ENCODE data around the gene NMT1. TPM values are rescaled to one million over a fixed set of nuclear protein-coding genes. Genes with fewer than 3 reads are reported as not detected.

The NMT1 gene
- total RNA-seq, 2 experiments from 2014 or later: 136 to 148 TPM

DNA sequence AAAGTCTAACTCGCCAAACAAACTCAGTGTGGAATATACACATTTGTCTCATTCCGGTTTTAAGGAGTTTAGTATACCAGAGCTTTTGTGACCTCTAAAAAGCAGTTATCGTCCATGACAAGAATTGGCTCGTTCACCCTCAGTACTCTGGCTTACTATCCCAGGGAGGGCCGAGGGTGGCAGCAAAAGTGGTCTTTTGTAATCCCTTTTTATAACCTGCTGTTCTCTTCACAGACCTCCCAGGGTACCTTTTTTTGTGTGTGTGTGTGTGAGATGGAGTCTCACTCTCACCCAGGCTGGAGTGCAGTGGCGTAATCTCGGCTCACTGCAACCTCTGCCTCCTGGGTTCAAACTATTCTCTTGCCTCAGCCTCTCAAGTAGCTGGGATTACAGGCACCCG is 8.9 kb downstream of the NMT1 start:
- H3K27me3 Mint-ChIP-seq: no peaks in the 10 kb centered on the region
- H3K9me3 Mint-ChIP-seq (ENCODE audit: low read depth): no peaks in the 10 kb centered on the region
- CTCF ChIA-PET: interaction anchor here (2.9 kb wide), 1 partner anchor 29 kb away, joined by 13 read pairs; no protein-coding TSS in a partner anchor
- no peak for DNase-seq
- peaks cover 37% of the 10 kb centered on the region for H3K36me3 Mint-ChIP-seq
- ATAC-seq: no peak
- H3K4me3 Mint-ChIP-seq: no peak overlapping the region
- no peak overlapping the region for H3K27ac Mint-ChIP-seq
- peaks cover 7% of the 10 kb centered on the region for H3K4me1 Mint-ChIP-seq

- CTCF ChIA-PET: interaction anchor here (2.9 kb wide), 1 partner anchor 28 kb away, joined by 13 read pairs; no protein-coding TSS in a partner anchor
- no peaks in the 10 kb centered on the region for H3K27me3 Mint-ChIP-seq
- H3K4me1 Mint-ChIP-seq: peaks cover 7% of the 10 kb centered on the region
- no peak for DNase-seq
- H3K27ac Mint-ChIP-seq: no peak overlapping the region
- ATAC-seq: no peak
- no peaks in the 10 kb centered on the region for H3K9me3 Mint-ChIP-seq (ENCODE audit: low read depth)
- H3K4me3 Mint-ChIP-seq: no peak overlapping the region
- H3K36me3 Mint-ChIP-seq: peaks cover 35% of the 10 kb centered on the region
These were observed 9.7 kb downstream of the NMT1 start for GRCh38 chr17:45070809-45071208.

DNA sequence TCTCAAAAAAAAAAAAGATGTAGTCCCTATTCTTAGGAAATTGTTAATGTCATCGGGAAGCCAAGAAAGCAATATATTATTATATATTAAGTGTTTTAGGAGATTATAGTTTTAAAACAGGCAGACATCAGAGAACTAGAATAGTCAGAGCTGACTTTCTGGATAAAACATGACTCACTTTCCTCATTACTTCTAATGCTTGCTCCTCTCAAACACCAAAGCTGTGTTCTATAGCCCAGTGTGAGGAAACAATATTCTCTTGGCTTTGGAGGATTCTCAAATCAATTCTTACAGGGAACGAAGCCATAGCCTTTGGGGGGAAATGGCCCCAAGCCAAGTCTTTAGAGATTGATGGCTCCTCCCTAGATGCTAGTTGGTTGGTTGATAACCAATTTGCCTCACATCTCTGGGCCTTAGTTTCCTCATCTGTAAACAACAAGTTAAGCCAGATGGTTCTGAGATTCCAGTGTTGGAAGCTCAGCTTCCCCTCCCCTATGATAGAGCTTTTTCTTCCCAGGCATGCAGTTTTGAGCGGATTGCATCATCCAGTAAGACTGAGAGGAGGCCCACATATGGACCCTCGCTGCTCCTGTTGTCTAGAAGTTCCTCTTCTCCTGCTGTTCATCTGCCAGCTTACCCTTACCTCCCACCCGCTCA is 12.4 kb downstream of the NMT1 start:
- H3K4me3 Mint-ChIP-seq: no peak overlapping the region
- CTCF ChIA-PET: interaction anchor here (1.1 to 1.6 kb wide), 2 partner anchors 10 to 23 kb away, joined by 3 read pairs; no protein-coding TSS in a partner anchor
- no peak for ATAC-seq
- H3K27ac Mint-ChIP-seq: no peak overlapping the region
- DNase-seq: no peak
- H3K36me3 Mint-ChIP-seq: peaks cover 35% of the 10 kb centered on the region
- no peaks in the 10 kb centered on the region for H3K27me3 Mint-ChIP-seq
- H3K9me3 Mint-ChIP-seq (ENCODE audit: low read depth): no peaks in the 10 kb centered on the region
- H3K4me1 Mint-ChIP-seq: peaks cover 20% of the 10 kb centered on the region

DNA sequence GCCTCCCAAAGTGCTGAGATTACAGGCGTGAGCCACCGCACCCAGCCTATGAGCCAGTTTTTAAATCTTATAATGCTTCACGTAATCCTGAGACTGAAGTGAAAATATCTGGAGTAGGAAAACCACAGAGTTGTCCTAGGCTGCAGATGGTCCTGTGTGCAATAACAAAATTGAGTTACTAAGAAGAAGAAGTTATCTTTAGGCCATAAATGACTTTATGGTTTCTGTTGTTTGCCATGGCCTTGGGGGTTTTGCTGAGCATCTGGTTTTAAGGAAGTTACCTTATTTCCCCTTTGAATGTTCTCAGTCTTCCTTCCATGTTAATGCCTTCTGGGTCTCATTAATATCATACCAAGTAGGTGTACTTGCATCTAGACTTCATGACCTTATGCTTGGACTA is 16.5 kb downstream of the NMT1 start:
- no peak overlapping the region for H3K4me3 Mint-ChIP-seq
- DNase-seq (no peak), ATAC-seq (no peak)
- H3K36me3 Mint-ChIP-seq: peaks cover 39% of the 10 kb centered on the region
- no peaks in the 10 kb centered on the region for H3K9me3 Mint-ChIP-seq (ENCODE audit: low read depth)
- H3K27me3 Mint-ChIP-seq: no peaks in the 10 kb centered on the region
- no peak overlapping the region for H3K27ac Mint-ChIP-seq
- CTCF ChIA-PET: interaction anchor here (2.3 kb wide), 1 partner anchor 58 kb away, joined by 7 read pairs; the partner anchor contains the start of gene ACBD4
- peaks cover 20% of the 10 kb centered on the region for H3K4me1 Mint-ChIP-seq

- Mint-ChIP-seq H3K27ac (no peak overlapping the region), H3K4me1 (peaks cover 12% of the 10 kb centered on the region), H3K4me3 (no peak overlapping the region), H3K27me3 (no peaks in the 10 kb centered on the region), H3K36me3 (peaks cover 33% of the 10 kb centered on the region), H3K9me3 (ENCODE audit: low read depth) (no peaks in the 10 kb centered on the region)
- DNase-seq: no peak
- CTCF ChIA-PET: interaction anchor here (0.7 to 1.1 kb wide), 2 partner anchors 12 to 17 kb away, joined by 3 read pairs; no protein-coding TSS in a partner anchor
- ATAC-seq: no peak
These were observed 20.1 kb downstream of the NMT1 start for GRCh38 chr17:45081047-45081703.

- CTCF ChIA-PET: interaction anchor here (1.3 kb wide), 1 partner anchor 49 kb away, joined by 3 read pairs; the partner anchor contains the start of gene ACBD4
- Mint-ChIP-seq H3K9me3 (ENCODE audit: low read depth) (no peaks in the 10 kb centered on the region), H3K27me3 (no peaks in the 10 kb centered on the region), H3K4me1 (peaks cover 12% of the 10 kb centered on the region), H3K27ac (no peak overlapping the region), H3K4me3 (no peak overlapping the region), H3K36me3 (peaks cover 40% of the 10 kb centered on the region)
- DNase-seq: no peak
- ATAC-seq: no peak
These were observed 25.3 kb downstream of the NMT1 start for GRCh38 chr17:45086391-45086790.

DNA sequence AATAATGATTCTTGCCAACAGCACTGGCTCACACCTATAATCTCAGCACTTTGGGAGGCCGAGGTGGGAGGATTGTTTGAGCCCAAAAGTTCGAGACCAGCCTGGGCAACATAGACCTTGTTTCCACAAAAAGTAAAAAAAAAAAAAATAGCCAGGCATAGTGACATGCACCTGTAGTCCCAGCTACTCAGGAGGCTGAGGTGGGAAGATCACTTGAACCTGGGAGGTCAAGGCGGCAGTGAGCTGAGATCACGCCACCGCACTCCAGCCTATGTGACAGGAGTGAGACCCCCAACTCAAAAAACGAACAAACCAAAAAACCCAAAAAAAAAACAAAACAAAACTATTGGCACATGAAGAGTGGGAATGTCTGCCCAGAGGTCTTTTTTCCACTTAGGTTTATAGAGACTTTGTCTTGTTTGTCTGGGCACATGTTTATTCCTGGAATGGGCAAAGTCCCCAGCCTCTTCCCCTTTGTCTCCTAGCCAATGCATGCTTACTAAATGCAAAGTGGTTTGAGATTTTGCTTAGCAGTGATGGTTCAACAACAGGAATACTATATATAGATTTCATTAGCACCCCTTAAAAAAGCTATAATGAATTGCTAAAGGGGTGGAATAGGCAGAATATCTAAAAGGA is 25.9 kb downstream of the NMT1 start:
- no peak for ATAC-seq
- Mint-ChIP-seq H3K4me3 (no peak overlapping the region), H3K27ac (no peak overlapping the region), H3K9me3 (ENCODE audit: low read depth) (no peaks in the 10 kb centered on the region), H3K36me3 (peaks cover 36% of the 10 kb centered on the region), H3K4me1 (peaks cover 12% of the 10 kb centered on the region), H3K27me3 (no peaks in the 10 kb centered on the region)
- DNase-seq: no peak
- CTCF ChIA-PET: no interaction called here

- peaks cover 12% of the 10 kb centered on the region for H3K4me1 Mint-ChIP-seq
- no peak overlapping the region for H3K27ac Mint-ChIP-seq
- ATAC-seq (no peak), DNase-seq (no peak)
- H3K4me3 Mint-ChIP-seq: no peak overlapping the region
- CTCF ChIA-PET: interaction anchor here (0.9 kb wide), 1 partner anchor 65 kb away, joined by 4 read pairs; no protein-coding TSS in a partner anchor
- no peaks in the 10 kb centered on the region for H3K27me3 Mint-ChIP-seq
- no peaks in the 10 kb centered on the region for H3K9me3 Mint-ChIP-seq (ENCODE audit: low read depth)
- peaks cover 38% of the 10 kb centered on the region for H3K36me3 Mint-ChIP-seq
These were observed 26.4 kb downstream of the NMT1 start for GRCh38 chr17:45087504-45087975.

DNA sequence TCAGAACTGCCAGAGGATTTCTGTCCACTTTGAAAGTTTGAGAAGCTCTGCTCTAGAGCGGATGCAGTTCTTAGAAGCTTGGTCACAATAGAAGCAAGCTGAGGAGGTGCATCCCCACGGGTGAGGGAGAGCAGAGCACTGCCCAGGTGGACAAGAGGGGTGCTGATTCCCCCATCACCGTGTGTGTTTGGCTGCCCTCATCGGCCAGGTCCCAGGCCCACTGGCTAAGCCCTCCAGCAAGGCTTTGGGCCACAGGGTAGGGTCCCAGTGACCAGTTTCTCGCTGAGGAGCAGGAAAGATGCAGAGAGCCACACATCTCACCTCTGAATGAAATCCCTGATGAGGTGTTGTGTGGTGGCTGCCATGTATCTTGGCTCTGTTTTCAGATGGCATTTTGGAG is 26.9 kb downstream of the NMT1 start:
- no peak overlapping the region for H3K4me3 Mint-ChIP-seq
- H3K9me3 Mint-ChIP-seq (ENCODE audit: low read depth): no peaks in the 10 kb centered on the region
- peaks cover 38% of the 10 kb centered on the region for H3K36me3 Mint-ChIP-seq
- ATAC-seq (no peak), DNase-seq (no peak)
- H3K27me3 Mint-ChIP-seq: no peaks in the 10 kb centered on the region
- CTCF ChIA-PET: interaction anchor here (0.9 kb wide), 2 partner anchors 65 to 167 kb away, joined by 3 to 4 read pairs; no protein-coding TSS in a partner anchor
- H3K4me1 Mint-ChIP-seq: peaks cover 12% of the 10 kb centered on the region
- no peak overlapping the region for H3K27ac Mint-ChIP-seq

DNA sequence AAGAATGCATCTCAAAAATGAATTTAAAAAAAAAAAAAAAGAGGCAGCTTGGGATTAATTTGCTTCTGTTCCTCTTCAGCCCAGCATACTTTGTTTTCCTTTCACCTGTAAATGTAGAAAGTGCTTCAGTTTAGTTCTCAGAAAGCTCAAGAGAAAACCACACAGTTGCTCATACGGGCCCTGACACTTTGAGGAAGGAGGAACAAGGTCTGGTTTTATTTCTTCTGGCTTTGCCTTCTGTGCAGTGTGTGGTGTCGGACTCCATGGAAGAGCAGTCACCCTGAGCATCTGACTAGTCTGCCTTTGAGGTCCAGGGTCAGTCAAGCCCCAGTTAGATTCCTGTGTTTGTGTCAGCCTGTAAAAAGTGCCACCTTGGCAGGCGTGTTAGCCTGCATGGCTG is 27.6 kb downstream of the NMT1 start:
- Mint-ChIP-seq H3K27ac (no peak overlapping the region), H3K36me3 (peaks cover 37% of the 10 kb centered on the region), H3K9me3 (ENCODE audit: low read depth) (no peaks in the 10 kb centered on the region), H3K4me1 (peaks cover 12% of the 10 kb centered on the region), H3K4me3 (no peak overlapping the region), H3K27me3 (no peaks in the 10 kb centered on the region)
- CTCF ChIA-PET: interaction anchor here (0.6 to 2.8 kb wide), 3 partner anchors 10 to 168 kb away, joined by 3 to 13 read pairs (median 4); no protein-coding TSS in a partner anchor
- ATAC-seq (no peak), DNase-seq (no peak)

- Mint-ChIP-seq H3K9me3 (ENCODE audit: low read depth) (no peaks in the 10 kb centered on the region), H3K27me3 (no peaks in the 10 kb centered on the region), H3K36me3 (peaks cover 39% of the 10 kb centered on the region), H3K27ac (no peak overlapping the region), H3K4me3 (no peak overlapping the region), H3K4me1 (peaks cover 12% of the 10 kb centered on the region)
- CTCF ChIA-PET: interaction anchor here (2.8 kb wide), 1 partner anchor 8 kb away, joined by 13 read pairs; no protein-coding TSS in a partner anchor
- ATAC-seq (no peak), DNase-seq (no peak)
These were observed 29.6 kb downstream of the NMT1 start for GRCh38 chr17:45090711-45091110.

DNA sequence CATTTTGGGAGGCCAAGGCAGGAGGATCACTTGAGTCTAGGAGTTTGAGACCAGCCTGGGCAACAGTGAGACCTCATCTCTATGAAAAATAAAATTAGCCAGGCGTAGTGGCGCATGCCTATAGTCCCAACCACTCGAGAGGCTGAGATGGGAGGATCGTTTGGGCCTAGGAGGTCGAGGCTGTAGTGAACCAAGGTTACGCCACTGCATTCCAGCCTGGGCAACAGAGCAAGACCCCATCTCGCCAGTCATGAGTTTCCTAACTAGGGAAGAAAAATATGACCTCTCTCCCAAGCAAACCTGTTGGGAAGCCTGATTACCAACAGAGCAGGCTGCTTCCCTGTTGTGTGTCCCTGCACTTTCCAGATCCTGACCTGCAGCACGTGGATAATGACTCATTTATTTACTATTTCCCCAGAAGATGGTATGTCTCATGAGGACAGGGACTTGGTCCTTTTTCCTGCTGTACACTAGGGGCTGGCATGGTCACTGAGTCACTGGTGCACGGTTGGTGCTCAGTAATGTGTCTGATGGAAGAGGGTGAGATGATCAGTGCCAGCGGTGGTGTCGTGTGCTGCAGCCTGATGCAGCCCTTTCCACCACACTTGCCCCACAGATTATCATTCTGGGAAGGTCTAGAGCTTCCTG is 30.8 kb downstream of the NMT1 start:
- ATAC-seq: no peak
- CTCF ChIA-PET: no interaction called here
- H3K36me3 Mint-ChIP-seq: peaks cover 43% of the 10 kb centered on the region
- no peaks in the 10 kb centered on the region for H3K27me3 Mint-ChIP-seq
- no peak for DNase-seq
- no peak overlapping the region for H3K4me3 Mint-ChIP-seq
- peaks cover 12% of the 10 kb centered on the region for H3K4me1 Mint-ChIP-seq
- no peak overlapping the region for H3K27ac Mint-ChIP-seq
- H3K9me3 Mint-ChIP-seq (ENCODE audit: low read depth): no peaks in the 10 kb centered on the region

DNA sequence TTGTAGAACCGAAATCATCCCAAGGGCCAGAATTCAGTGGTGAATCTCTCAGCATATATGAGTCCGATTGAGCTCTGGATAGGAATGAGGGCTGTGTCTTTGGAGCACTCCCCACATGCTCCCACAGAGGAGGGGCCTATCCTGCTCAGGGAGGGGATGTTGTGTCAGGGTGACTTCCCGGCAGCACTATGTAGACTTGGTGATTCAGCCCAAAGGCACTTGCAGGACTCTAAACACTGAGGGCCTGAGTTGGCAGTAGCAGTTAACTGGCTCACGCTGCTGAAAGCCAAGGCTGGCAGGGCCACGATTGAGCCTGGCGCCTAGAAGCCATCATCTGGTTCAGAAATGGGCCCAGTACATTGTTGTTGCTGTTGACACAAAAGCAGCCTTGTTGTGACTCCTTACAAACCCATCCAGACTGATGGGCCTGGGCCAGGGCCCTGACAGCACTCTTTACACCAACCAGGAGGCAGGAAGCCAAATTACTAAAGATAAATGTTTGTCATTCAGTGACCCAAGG is 31.9 kb downstream of the NMT1 start:
- no peak overlapping the region for H3K4me3 Mint-ChIP-seq

More for the DNA sequence above, 31.9 kb downstream of the NMT1 start:
- no peak overlapping the region for H3K27ac Mint-ChIP-seq
- H3K36me3 Mint-ChIP-seq: peaks cover 42% of the 10 kb centered on the region
- no peaks in the 10 kb centered on the region for H3K9me3 Mint-ChIP-seq (ENCODE audit: low read depth)
- CTCF ChIA-PET: no interaction called here
- DNase-seq (no peak), ATAC-seq (no peak)
- H3K4me1 Mint-ChIP-seq: peaks cover 8% of the 10 kb centered on the region
- no peaks in the 10 kb centered on the region for H3K27me3 Mint-ChIP-seq

All from activated CD8-positive, alpha-beta memory T cell treated with anti-CD3 and anti-CD28 coated beads, Interleukin-2, amount 10 ng/mL, durations not matched to agents 7 days and 5 days (primary cell).